Activated B cell treated with CpG ODN at 0.5 μM for 24 hours (primary cell): ENCODE measurements around the gene FCER2. TPM values are rescaled to one million over a fixed set of nuclear protein-coding genes. Genes with fewer than 3 reads are reported as not detected.
"Not testable (repeated sequence)": the region's sequence is repeated elsewhere in the genome, so short reads cannot be mapped to it uniquely, and the experiment has no call there.

Source experiments
- ATAC-seq: fragments of 200-7000 bp; cut with Tn5 transposase; one replicate; pipeline ENCODE4 v1.10.0; 2021; ENCODE audit warnings: low read depth, mild to moderate bottlenecking, moderate library complexity
- CTCF ChIA-PET: fragments of 350-600 bp; sonication (Branson Sonifier 250); formaldehyde crosslinking; loops from one replicate; lab custom pipeline; 2021; ENCODE audit warnings: antibody characterized with exemption; lab: Charles Lee
- POLR2A ChIA-PET: fragments of 350-600 bp; sonication (Branson Sonifier 250); formaldehyde crosslinking; loops from one replicate; lab custom pipeline; 2021; ENCODE audit warnings: antibody characterized with exemption; lab: Charles Lee
- DNase-seq: peaks from one replicate; pipeline ENCODE4 v3.0.0; 2022
- H3K27ac Mint-ChIP-seq: one replicate; pipeline ENCODE4 v1.8.0; 2020; ENCODE audit warnings: mixed read lengths
- H3K27me3 Mint-ChIP-seq: one replicate; pipeline ENCODE4 v1.8.0; 2021; ENCODE audit warnings: mixed read lengths
- H3K36me3 Mint-ChIP-seq: one replicate; pipeline ENCODE4 v1.8.0; 2021; ENCODE audit warnings: low read depth, mixed read lengths
- H3K4me1 Mint-ChIP-seq: one replicate; pipeline ENCODE4 v1.8.0; 2021; ENCODE audit warnings: mixed read lengths
- H3K4me3 Mint-ChIP-seq: one replicate; pipeline ENCODE4 v1.8.0; 2020; ENCODE audit warnings: mild to moderate bottlenecking, mixed read lengths
- H3K9me3 Mint-ChIP-seq: one replicate; pipeline ENCODE4 v1.8.0; 2020; ENCODE audit warnings: mixed read lengths
- intact Hi-C: fragments of 100-400 bp; cut with micrococcal nuclease; formaldehyde crosslinking; loops from one replicate; pipeline ENCODE4 v1.15.1; 2024
- total RNA-seq: library from RNA; stranded (reverse); gene quantifications from 2 replicates; pipeline ENCODE4 v1.2.3, GENCODE V29; 2022
- TF ChIP-seq, protein P1 (sequence below): fragments of 200-600 bp; IDR thresholded peaks from one replicate; pipeline ENCODE4 v1.8.0; 2022; ENCODE audit warnings: antibody characterized with exemption, mild to moderate bottlenecking

Gene FCER2
- total RNA-seq, 1 donor from 2014 or later = 193 TPM

DNA sequence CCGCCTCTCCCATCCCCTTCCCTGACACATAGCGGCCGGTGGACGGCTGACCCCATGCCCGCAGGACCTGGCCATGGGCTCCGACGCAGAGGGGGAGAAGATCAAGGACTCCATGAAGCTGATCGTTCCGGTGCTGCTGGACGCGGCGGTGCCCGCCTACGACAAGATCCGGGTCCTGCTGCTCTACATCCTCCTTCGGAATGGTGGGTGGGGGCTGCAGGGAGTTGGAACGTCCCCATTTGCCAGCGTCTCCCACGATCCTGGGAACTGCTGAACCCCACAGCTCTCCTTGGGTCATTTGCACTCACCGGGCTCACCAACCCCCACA, 57.4 kb downstream of the FCER2 start:
- Mint-ChIP-seq H3K4me1 (peaks cover 5% of the 10 kb centered on the region), H3K27me3 (no peaks in the 10 kb centered on the region), H3K4me3 (no peak overlapping the region), H3K36me3 (peaks cover 46% of the 10 kb centered on the region), H3K27ac (no peak overlapping the region), H3K9me3 (no peaks in the 10 kb centered on the region)
- ChIA-PET CTCF (interaction anchor here (1.6 kb wide), 1 partner anchor 9 kb away, joined by 5 read pairs; no protein-coding TSS in a partner anchor), POLR2A (interaction anchor here (0.6 kb wide), 2 partner anchors 18 to 98 kb away, joined by 3 to 5 read pairs; no protein-coding TSS in a partner anchor)
- ATAC-seq = no peak
- intact Hi-C loops = no loop called here
- TF ChIP-seq, protein P1, sequence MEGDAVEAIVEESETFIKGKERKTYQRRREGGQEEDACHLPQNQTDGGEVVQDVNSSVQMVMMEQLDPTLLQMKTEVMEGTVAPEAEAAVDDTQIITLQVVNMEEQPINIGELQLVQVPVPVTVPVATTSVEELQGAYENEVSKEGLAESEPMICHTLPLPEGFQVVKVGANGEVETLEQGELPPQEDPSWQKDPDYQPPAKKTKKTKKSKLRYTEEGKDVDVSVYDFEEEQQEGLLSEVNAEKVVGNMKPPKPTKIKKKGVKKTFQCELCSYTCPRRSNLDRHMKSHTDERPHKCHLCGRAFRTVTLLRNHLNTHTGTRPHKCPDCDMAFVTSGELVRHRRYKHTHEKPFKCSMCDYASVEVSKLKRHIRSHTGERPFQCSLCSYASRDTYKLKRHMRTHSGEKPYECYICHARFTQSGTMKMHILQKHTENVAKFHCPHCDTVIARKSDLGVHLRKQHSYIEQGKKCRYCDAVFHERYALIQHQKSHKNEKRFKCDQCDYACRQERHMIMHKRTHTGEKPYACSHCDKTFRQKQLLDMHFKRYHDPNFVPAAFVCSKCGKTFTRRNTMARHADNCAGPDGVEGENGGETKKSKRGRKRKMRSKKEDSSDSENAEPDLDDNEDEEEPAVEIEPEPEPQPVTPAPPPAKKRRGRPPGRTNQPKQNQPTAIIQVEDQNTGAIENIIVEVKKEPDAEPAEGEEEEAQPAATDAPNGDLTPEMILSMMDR = no peak
- no peak for DNase-seq

- H3K27me3 Mint-ChIP-seq, intact Hi-C loops: not testable (repeated sequence)
- POLR2A ChIA-PET = interaction anchor here (0.6 to 0.7 kb wide), 3 partner anchors 39 to 285 kb away, joined by 5 to 8 read pairs (median 5); no protein-coding TSS in a partner anchor
These were observed 58.0 kb downstream of the FCER2 start for GRCh38 chr19:7643629-7644549.

GRCh38 chr19:7643031-7643415, 58.9 kb downstream of the FCER2 start:
- ATAC-seq (no peak), DNase-seq (no peak)
- no peaks in the 10 kb centered on the region for H3K9me3 Mint-ChIP-seq
- no peak overlapping the region for H3K27ac Mint-ChIP-seq
- TF ChIP-seq, protein P1 = no peak
- no peak overlapping the region for H3K4me3 Mint-ChIP-seq
- H3K36me3 Mint-ChIP-seq = peaks cover 51% of the 10 kb centered on the region
- intact Hi-C loops = no loop called here
- ChIA-PET POLR2A (interaction anchor here (0.6 to 1.2 kb wide), 2 partner anchors 13 to 286 kb away, joined by 4 to 5 read pairs; partner anchors contain the start of genes PET100 and XAB2), CTCF (no interaction called here)
- no peaks in the 10 kb centered on the region for H3K27me3 Mint-ChIP-seq
- H3K4me1 Mint-ChIP-seq = peaks cover 18% of the 10 kb centered on the region

More at GRCh38 chr19:7643629-7644549, 58.0 kb downstream of the FCER2 start:
- H3K9me3 Mint-ChIP-seq, DNase-seq, H3K27ac Mint-ChIP-seq, ATAC-seq, H3K4me3 Mint-ChIP-seq: not testable (repeated sequence)
- Mint-ChIP-seq H3K4me1 (peaks cover 10% of the 10 kb centered on the region), H3K36me3 (peaks cover 52% of the 10 kb centered on the region)
- CTCF ChIA-PET = interaction anchor here (1.6 kb wide), 1 partner anchor 9 kb away, joined by 5 read pairs; no protein-coding TSS in a partner anchor

DNA sequence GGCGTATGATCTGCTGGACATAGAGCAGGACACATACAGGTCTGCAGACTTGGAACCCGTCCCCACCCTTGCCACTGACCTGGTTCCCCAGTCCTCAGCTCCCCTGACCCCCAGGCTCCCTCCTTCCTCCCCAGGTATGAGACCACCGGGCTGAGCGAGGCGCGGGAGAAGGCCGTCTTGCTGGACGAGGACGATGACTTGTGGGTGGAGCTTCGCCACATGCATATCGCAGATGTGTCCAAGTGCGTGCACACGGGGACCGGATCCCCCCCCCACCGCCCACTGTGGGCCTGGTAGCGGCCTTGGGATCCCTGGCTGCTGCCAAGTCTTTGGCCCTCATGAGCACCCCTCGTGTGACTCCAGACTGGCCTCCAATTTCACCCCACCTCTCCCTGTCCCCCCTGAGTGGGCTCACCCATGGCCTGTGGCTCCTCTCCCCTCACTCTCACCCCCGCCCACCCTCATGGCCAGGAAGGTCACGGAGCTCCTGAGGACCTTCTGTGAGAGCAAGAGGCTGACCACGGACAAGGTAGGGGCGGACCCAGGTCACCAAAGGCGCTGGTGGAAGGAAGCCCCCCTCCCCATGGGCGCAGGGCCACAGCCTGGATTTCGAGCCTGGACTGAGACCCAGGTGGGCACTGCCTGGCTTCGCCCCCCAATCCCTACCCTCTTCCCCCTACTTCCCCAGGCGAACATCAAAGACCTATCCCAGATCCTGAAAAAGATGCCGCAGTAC, 59.5 kb downstream of the FCER2 start:
- TF ChIP-seq, protein P1 = no peak
- DNase-seq = no peak
- Mint-ChIP-seq H3K9me3 (no peaks in the 10 kb centered on the region), H3K36me3 (peaks cover 47% of the 10 kb centered on the region), H3K27ac (no peak overlapping the region), H3K4me1 (peaks cover 23% of the 10 kb centered on the region), H3K27me3 (no peaks in the 10 kb centered on the region), H3K4me3 (no peak overlapping the region)
- intact Hi-C loops = no loop called here
- CTCF ChIA-PET = no interaction called here
- POLR2A ChIA-PET = interaction anchor here (1.2 kb wide), 1 partner anchor 13 kb away, joined by 4 read pairs; the partner anchor contains the start of genes PET100 and XAB2
- no peak for ATAC-seq

GRCh38 chr19:7641290-7642276, 60.3 kb downstream of the FCER2 start:
- no peaks in the 10 kb centered on the region for H3K27me3 Mint-ChIP-seq
- DNase-seq (no peak), ATAC-seq (no peak)
- intact Hi-C loops = no loop called here
- H3K9me3 Mint-ChIP-seq = no peaks in the 10 kb centered on the region
- peaks cover 28% of the 10 kb centered on the region for H3K4me1 Mint-ChIP-seq
- H3K4me3 Mint-ChIP-seq = no peak overlapping the region
- no peak overlapping the region for H3K27ac Mint-ChIP-seq
- POLR2A ChIA-PET = interaction anchor here (1.2 kb wide), 1 partner anchor 12 kb away, joined by 4 read pairs; the partner anchor contains the start of genes PET100 and XAB2
- peaks cover 45% of the 10 kb centered on the region for H3K36me3 Mint-ChIP-seq
- CTCF ChIA-PET = interaction anchor here (0.6 kb wide), 1 partner anchor 21 kb away, joined by 3 read pairs; no protein-coding TSS in a partner anchor
- TF ChIP-seq, protein P1 = no peak
